Mucosa of descending colon (tissue), 3 donors: Measurements from ENCODE around the gene ACTA2. TPM values are rescaled to one million over a fixed set of nuclear protein-coding genes. Genes with fewer than 3 reads are reported as not detected.

Experiments
- ATAC-seq: fragments of 200-7000 bp; cut with Tn5 transposase; one replicate; pipeline ENCODE4 v1.9.1; 2020; ENCODE audit warnings: mild to moderate bottlenecking, moderate library complexity
- DNase-seq, 3 donors: peaks; one replicate each; pipeline ENCODE4 v3.0.0-alpha.2; 2020
- H3K36me3 ChIP-seq: fragments of 200-600 bp; one replicate; pipeline ENCODE4 v1.8.0; 2021; ENCODE audit warnings: low read depth, mild to moderate bottlenecking
- H3K4me1 ChIP-seq: fragments of 200-600 bp; one replicate; pipeline ENCODE4 v1.8.0; 2021; ENCODE audit warnings: low read depth, mild to moderate bottlenecking
- H3K4me3 ChIP-seq: fragments of 200-600 bp; one replicate; pipeline ENCODE4 v1.8.0; 2021; ENCODE audit warnings: mild to moderate bottlenecking
- H3K9me3 ChIP-seq: fragments of 200-600 bp; one replicate; pipeline ENCODE4 v1.8.0; 2021; ENCODE audit warnings: mild to moderate bottlenecking
- CTCF ChIP-seq: fragments of 200-600 bp; IDR thresholded peaks from one replicate; pipeline ENCODE4 v1.8.0; 2022; ENCODE audit warnings: antibody characterized with exemption, mild to moderate bottlenecking
- intact Hi-C, 2 donors: fragments of 100-400 bp; cut with DNase I in 1 of 2; cut with micrococcal nuclease in 1 of 2; formaldehyde crosslinking; loops; one replicate each; pipeline versions ENCODE4 v1.11.0 to v1.11.1; 2022; cut with DNase I, micrococcal nuclease
- total RNA-seq, 3 donors: library from RNA; stranded (reverse); fragmentation: NEBNext Ultra II Directional in 2 of 3; extraction: Animal tissue kit (Norgen Biotek cat#: 25700) in 2 of 3; gene quantifications; one replicate each; pipeline versions ENCODE4 v1.2.1 to v1.2.4, GENCODE V29; 2021 to 2023
- donor health status: DM: no; HTN: no; CAD: no; lungs with moderate emphysema.
- donor health status: DM: no; HTN: no; CAD: no.
- donor health status: DM: no; HTN: yes; CAD: no.

Gene ACTA2
- total RNA-seq, 3 donors from 2014 or later = 80.6 to 920 (median 253) TPM

DNA sequence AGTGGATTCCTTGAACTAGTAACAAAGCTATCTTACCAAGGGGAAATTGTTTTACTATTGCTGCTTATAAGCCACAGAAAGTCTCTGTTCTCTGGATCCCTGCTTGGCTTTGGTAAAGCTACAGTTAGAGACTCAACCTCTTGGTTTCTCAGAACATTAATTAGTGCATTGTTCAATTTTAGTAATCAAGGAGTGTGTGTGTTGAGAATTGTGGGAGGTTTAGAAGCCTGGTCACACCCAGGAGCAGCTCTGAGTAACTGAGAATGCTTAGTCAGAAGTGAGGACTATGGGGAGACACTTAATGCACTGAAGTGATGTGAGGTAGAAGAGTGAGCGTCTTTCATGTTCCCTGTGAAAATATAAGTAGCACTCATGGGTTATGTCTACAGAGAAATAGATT is 8.2 kb upstream of the ACTA2 start:
- Histone ChIP-seq H3K36me3 (no peaks in the 10 kb centered on the region), H3K9me3 (no peaks in the 10 kb centered on the region), H3K4me3 (no peak overlapping the region), H3K4me1 (peaks cover 9% of the 10 kb centered on the region)
- DNase-seq = no peak
- intact Hi-C loops = no loop called here
- TF ChIP-seq CTCF = no peak
- ATAC-seq = no peak

DNA sequence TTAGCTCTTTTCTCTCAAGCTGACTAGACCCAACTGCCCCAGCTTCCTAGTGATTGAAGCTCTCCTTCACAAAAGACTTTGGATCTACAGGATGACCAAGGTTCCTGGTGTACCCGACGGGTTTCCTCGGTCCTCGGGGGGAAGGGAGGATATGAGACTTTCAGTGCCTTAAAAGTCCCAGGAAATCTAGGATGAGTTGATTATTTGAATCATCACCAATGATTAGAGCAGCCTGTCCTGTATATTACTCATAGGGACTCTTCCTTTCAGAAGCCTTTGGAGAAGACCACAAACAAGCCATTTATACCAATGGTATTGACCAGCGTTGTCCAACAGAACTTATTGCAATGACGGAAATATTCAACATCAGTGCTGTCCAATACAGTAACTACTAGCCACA is 6.1 kb upstream of the ACTA2 start:
- intact Hi-C loops = no loop called here
- TF ChIP-seq CTCF = no peak
- no peak overlapping the region for H3K4me3 ChIP-seq
- no peaks in the 10 kb centered on the region for H3K36me3 ChIP-seq
- no peak for DNase-seq
- no peaks in the 10 kb centered on the region for H3K9me3 ChIP-seq
- no peaks in the 10 kb centered on the region for H3K4me1 ChIP-seq
- no peak for ATAC-seq

DNA sequence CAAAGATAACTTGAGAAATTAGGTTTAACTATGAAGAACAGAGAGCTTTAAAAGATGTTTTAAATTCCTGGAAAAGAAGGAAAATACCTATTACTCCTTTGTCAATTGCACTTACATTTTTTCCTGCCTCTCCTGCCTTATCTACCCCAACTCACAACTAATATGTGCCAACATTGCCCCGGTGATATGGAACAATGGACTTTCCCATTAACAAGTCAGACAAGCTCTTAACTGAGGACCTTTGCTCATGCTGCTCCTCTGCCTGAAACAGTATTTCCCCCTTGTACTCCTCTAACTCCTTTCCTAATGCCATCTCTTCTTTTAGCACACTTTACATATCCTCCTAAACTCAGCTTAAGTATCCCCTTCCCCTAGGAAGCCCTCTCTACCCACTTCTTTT is 4.8 kb upstream of the ACTA2 start:
- intact Hi-C loops = no loop called here
- no peak for DNase-seq
- ATAC-seq = no peak
- Histone ChIP-seq H3K9me3 (no peaks in the 10 kb centered on the region), H3K4me3 (no peak overlapping the region), H3K4me1 (no peaks in the 10 kb centered on the region), H3K36me3 (no peaks in the 10 kb centered on the region)
- TF ChIP-seq CTCF = no peak

DNA sequence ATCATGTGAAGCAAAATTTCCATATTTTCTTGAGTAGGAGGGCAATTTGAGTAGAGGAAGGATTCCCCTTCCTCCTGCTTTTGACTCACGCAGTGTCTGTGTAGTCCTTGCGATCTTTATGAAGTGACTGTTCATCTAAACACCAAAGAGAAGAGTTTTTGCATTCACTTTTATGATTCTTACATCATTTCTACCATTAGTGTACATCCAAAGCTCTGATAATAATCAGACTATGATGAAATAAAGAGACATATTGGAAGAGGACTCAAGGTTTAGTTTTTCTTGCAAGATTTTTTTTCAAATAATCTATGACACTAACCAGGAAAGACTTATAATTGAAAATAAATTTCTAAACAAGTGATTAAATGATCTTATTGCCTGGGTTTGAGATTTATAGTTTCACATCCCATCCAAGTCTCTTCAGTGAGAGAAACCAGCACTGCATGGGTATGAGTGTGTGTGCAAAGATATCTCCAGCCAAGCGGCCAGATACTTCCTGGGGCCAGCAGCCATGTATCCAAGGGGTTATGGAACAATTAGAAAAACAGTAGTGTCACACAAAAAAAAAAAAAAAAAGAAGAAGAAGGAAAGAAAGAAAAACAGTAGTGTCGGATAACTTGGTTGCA is 2.0 kb upstream of the ACTA2 start:
- Histone ChIP-seq H3K36me3 (no peaks in the 10 kb centered on the region), H3K9me3 (no peaks in the 10 kb centered on the region), H3K4me1 (no peaks in the 10 kb centered on the region), H3K4me3 (no peak overlapping the region)
- TF ChIP-seq CTCF = no peak
- intact Hi-C loops = no loop called here
- DNase-seq (no peak), ATAC-seq (no peak)

DNA sequence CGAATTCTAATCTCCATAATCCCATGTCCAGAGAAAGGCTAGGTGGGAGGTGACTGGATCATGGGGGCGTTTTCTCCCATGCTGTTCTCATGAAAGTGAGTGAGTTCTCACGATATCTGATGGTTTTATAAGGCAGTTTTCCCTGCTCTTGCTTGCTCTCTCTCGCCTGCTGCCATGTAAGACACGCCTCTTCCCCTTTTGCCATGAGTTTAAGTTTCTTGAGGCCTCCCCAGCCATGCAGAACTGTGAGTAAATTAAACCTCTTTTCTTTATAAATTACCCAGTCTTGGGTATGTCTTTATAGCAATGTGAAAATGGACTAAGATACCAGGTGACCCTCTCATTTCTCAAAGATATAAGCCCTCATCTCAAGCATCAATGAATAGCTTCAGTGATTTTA is 1.1 kb upstream of the ACTA2 start:
- ATAC-seq (no peak), DNase-seq (no peak)
- no peaks in the 10 kb centered on the region for H3K36me3 ChIP-seq
- intact Hi-C loops = no loop called here
- no peak for TF ChIP-seq CTCF
- H3K4me1 ChIP-seq = no peaks in the 10 kb centered on the region
- H3K4me3 ChIP-seq = no peak overlapping the region
- no peaks in the 10 kb centered on the region for H3K9me3 ChIP-seq
